Fibroblast of mammary gland (primary cell): ENCODE data around the gene SRL.

Experiments
- DNase-seq: peaks from one replicate; pipeline ENCODE4 v3.0.0-alpha.2; 2010; ENCODE audit warnings: low read depth
- H3K4me3 ChIP-seq: 2 replicates; pipeline ENCODE4 v1.5.1; 2011; ENCODE audit warnings: low read depth, mild to moderate bottlenecking, low read length, moderate library complexity; ENCODE audit not compliant: control insufficient read depth
- CTCF ChIP-seq: conservative IDR thresholded peaks from 2 replicates; pipeline ENCODE4 v1.5.1; 2011; ENCODE audit warnings: low read depth, low read length, inconsistent platforms; ENCODE audit not compliant: control insufficient read depth, insufficient read depth

Gene SRL

GRCh38 chr16:4204521-4204920 is 37.4 kb downstream of the SRL start:
- no peak for DNase-seq
- TF ChIP-seq CTCF, result no peak
- no peak overlapping the region for H3K4me3 ChIP-seq

- no peak for DNase-seq
- H3K4me3 ChIP-seq, result no peak overlapping the region
- TF ChIP-seq CTCF, result no peak
Measured at GRCh38 chr16:4203748-4204147, 38.1 kb downstream of the SRL start.

- no peak for DNase-seq
- no peak for TF ChIP-seq CTCF
- no peak overlapping the region for H3K4me3 ChIP-seq
Measured at GRCh38 chr16:4202615-4203345, 39.1 kb downstream of the SRL start.

GRCh38 chr16:4200781-4201137 is 41.1 kb downstream of the SRL start:
- no peak overlapping the region for H3K4me3 ChIP-seq
- TF ChIP-seq CTCF, result no peak
- peak; percentile 42 for DNase-seq

GRCh38 chr16:4200000-4200780 is 41.7 kb downstream of the SRL start:
- TF ChIP-seq CTCF, result peak; percentile 88
- DNase-seq, result peak; percentile 60
- no peak overlapping the region for H3K4me3 ChIP-seq

GRCh38 chr16:4198816-4199215 is 43.1 kb downstream of the SRL start:
- no peak for TF ChIP-seq CTCF
- H3K4me3 ChIP-seq, result no peak overlapping the region
- DNase-seq, result no peak
